Right lobe of liver (tissue), 6 donors: ENCODE data around the gene NCCRP1. TPM values are rescaled to one million over a fixed set of nuclear protein-coding genes. Genes with fewer than 3 reads are reported as not detected.
A peak's percentile ranks its signal among the peaks of the same experiment; 100 is the strongest.
"Not testable (repeated sequence)": the region's sequence is repeated elsewhere in the genome, so short reads cannot be mapped to it uniquely, and the experiment has no call there.

Experiments used
- ATAC-seq, 4 donors: fragments of 200-7000 bp; cut with Tn5 transposase; one replicate each; pipeline ENCODE4 v1.9.1; 2020; ENCODE audit warnings: mild to moderate bottlenecking in 4 of 4, moderate library complexity in 4 of 4
- DNase-seq, 3 donors: peaks; one replicate each; pipeline ENCODE4 v3.0.0-alpha.2; 2020
- H3K27ac ChIP-seq, 3 donors: fragments of 200-600 bp; one replicate each; pipeline ENCODE4 v1.8.0; 2022
- H3K27me3 ChIP-seq, 2 donors: fragments of 200-600 bp; one replicate each; pipeline ENCODE4 v1.8.0; 2022
- H3K36me3 ChIP-seq, 4 donors: fragments of 200-600 bp; sonication (generic) in 1 of 4; one replicate each; pipeline versions ENCODE4 v1.5.1 to v1.8.0; 2017 to 2022; ENCODE audit warnings: control low read depth in 1 of 4
- H3K4me1 ChIP-seq, 4 donors: fragments of 200-600 bp; sonication (generic) in 1 of 4; one replicate each; pipeline versions ENCODE4 v1.5.1 to v1.8.0; 2017 to 2022; ENCODE audit warnings: control low read depth in 1 of 4
- H3K4me3 ChIP-seq, 3 donors: fragments of 200-600 bp; one replicate each; pipeline ENCODE4 v1.8.0; 2022
- H3K9me3 ChIP-seq, 4 donors: fragments of 200-600 bp; sonication (generic) in 1 of 4; one replicate each; pipeline versions ENCODE4 v1.5.1 to v1.8.0; 2017 to 2022; ENCODE audit warnings: control low read depth in 1 of 4
- CTCF ChIP-seq, 4 donors: fragments of 200-600 bp in 3 of 4; fragments of 450-650 bp in 1 of 4; IDR thresholded peaks; one replicate each; pipeline versions ENCODE4 v1.5.1 to v1.8.0; 2016 to 2022; ENCODE audit warnings: antibody characterized with exemption in 4 of 4, mild to moderate bottlenecking in 2 of 4
- POLR2A ChIP-seq: fragments of 450-650 bp; IDR thresholded peaks from one replicate; pipeline ENCODE4 v1.6.1; 2017; ENCODE audit warnings: antibody characterized with exemption, mild to moderate bottlenecking
- WGBS: methylation state at CpG from one replicate; pipeline ENCODE4 v1.1.6; 2018; ENCODE audit warnings: low coverage, low lambda C conversion rate; ENCODE audit not compliant: insufficient coverage; ENCODE audit errors: missing lambda C conversion rate; 5-methylcytosine and 5-hydroxymethylcytosine counted together
- intact Hi-C, 2 donors: fragments of 100-400 bp; cut with DNase I; formaldehyde crosslinking; loops; one replicate each; pipeline versions ENCODE4 v1.11.2 to v1.14.1; 2022
- total RNA-seq, 6 experiments: library from RNA; depleted of rRNA in 2 of 6; stranded (reverse); fragments of >200 nt in 2 of 6; fragmentation: NEBNext Ultra II Directional in 3 of 6; extraction: Animal tissue kit (Norgen Biotek cat#: 25700) in 3 of 6; gene quantifications; one replicate each; pipeline versions ENCODE4 v1.1.0 to v1.2.4, GENCODE V29; 2016 to 2023
- donor health status: DM: no; HTN: yes; CAD: no.
- donor health status: DM: no; HTN: no; CAD: no.
- donor health status: DM: no; HTN: no; CAD: no.
- donor health status: DM: no; HTN: yes; CAD: no.
- donor health status: DM: no; HTN: yes; CAD: no.

The NCCRP1 gene
- total RNA-seq, 6 experiments from 2014 or later, result not detected

GRCh38 chr19:39217094-39217493 lies 20.3 kb downstream of the NCCRP1 start:
- Histone ChIP-seq H3K4me3 (no peak overlapping the region), H3K27ac (no peak overlapping the region), H3K9me3 (no peaks in the 10 kb centered on the region), H3K4me1 (no peaks in the 10 kb centered on the region), H3K27me3 (no peaks in the 10 kb centered on the region), H3K36me3 (no peaks in the 10 kb centered on the region)
- TF ChIP-seq CTCF (IDR thresholded peaks at IDR 0.05), result no peak
- no peak for TF ChIP-seq POLR2A
- intact Hi-C loops, result no loop called here
- WGBS, result 56% methylated on average over 4 of the region's 5 CpGs
- DNase-seq (no peak), ATAC-seq (no peak)

- TF ChIP-seq POLR2A, result no peak
- no peak for TF ChIP-seq CTCF (IDR thresholded peaks at IDR 0.05)
- WGBS, result 73% methylated on average over 15 of the region's 15 CpGs
- DNase-seq (no peak), ATAC-seq (no peak)
- no peaks in the 10 kb centered on the region for H3K9me3 ChIP-seq
- H3K27ac ChIP-seq, result no peak overlapping the region
- no peaks in the 10 kb centered on the region for H3K4me1 ChIP-seq
- no peak overlapping the region for H3K4me3 ChIP-seq
- H3K36me3 ChIP-seq, result no peaks in the 10 kb centered on the region
- H3K27me3 ChIP-seq, result no peaks in the 10 kb centered on the region
- intact Hi-C loops, result no loop called here
Observed at GRCh38 chr19:39218230-39219007, 21.7 kb downstream of the NCCRP1 start.

GRCh38 chr19:39219108-39219507 lies 22.3 kb downstream of the NCCRP1 start:
- H3K4me3 ChIP-seq, DNase-seq, H3K27ac ChIP-seq, H3K36me3 ChIP-seq, H3K4me1 ChIP-seq, intact Hi-C loops, H3K9me3 ChIP-seq, ATAC-seq, H3K27me3 ChIP-seq: not testable (repeated sequence)
- 42% methylated on average over 9 of the region's 10 CpGs for whole genome bisulfite sequencing
- peak; percentile 6 to 23 (median 16) for TF ChIP-seq CTCF (IDR thresholded peaks at IDR 0.05)

- no peak for ATAC-seq
- H3K9me3 ChIP-seq, result no peaks in the 10 kb centered on the region
- no peaks in the 10 kb centered on the region for H3K4me1 ChIP-seq
- H3K27ac ChIP-seq, result no peak overlapping the region
- WGBS, result 13% methylated on average over 4 of the region's 4 CpGs
- intact Hi-C loops, result no loop called here
- no peaks in the 10 kb centered on the region for H3K36me3 ChIP-seq
- no peak overlapping the region for H3K4me3 ChIP-seq
- no peak for DNase-seq
- H3K27me3 ChIP-seq, result no peaks in the 10 kb centered on the region
- TF ChIP-seq CTCF (IDR thresholded peaks at IDR 0.05) (no peak), POLR2A (no peak)
Observed at GRCh38 chr19:39223703-39224279, 27.0 kb downstream of the NCCRP1 start.
